CD4-positive, alpha-beta memory T cell (primary cell): ENCODE results near the gene UBALD2. TPM values are rescaled to one million over a fixed set of nuclear protein-coding genes. Genes with fewer than 3 reads are reported as not detected.
"Not testable (repeated sequence)": the region's sequence is repeated elsewhere in the genome, so short reads cannot be mapped to it uniquely, and the experiment has no call there.

Experiments
- CTCF ChIA-PET: fragments of 350-600 bp; sonication (Branson Sonifier 250); formaldehyde crosslinking; loops from one replicate; lab custom pipeline; 2021; ENCODE audit warnings: inconsistent platforms; ENCODE audit not compliant: partially characterized antibody; lab: Charles Lee
- POLR2A ChIA-PET: fragments of 350-600 bp; sonication (Branson Sonifier 250); formaldehyde crosslinking; loops from one replicate; lab custom pipeline; 2021; ENCODE audit not compliant: partially characterized antibody; lab: Charles Lee
- DNase-seq, 5 donors: peaks; one replicate each; pipeline versions ENCODE4 v3.0.0 to v3.0.0-alpha.2; 2020 to 2022; ENCODE audit warnings: mixed read lengths in 1 of 5
- H3K27ac ChIP-seq: one replicate; pipeline ENCODE4 v1.7.0; 2013; ENCODE audit warnings: low read depth, low read length
- H3K27me3 ChIP-seq: 2 replicates; pipeline ENCODE4 v1.7.0; 2013; ENCODE audit warnings: mild to moderate bottlenecking, low read length, moderate library complexity; ENCODE audit not compliant: insufficient read depth
- H3K36me3 ChIP-seq: 2 replicates; pipeline ENCODE4 v1.7.0; 2013; ENCODE audit warnings: mild to moderate bottlenecking, low read length, moderate library complexity; ENCODE audit not compliant: insufficient read depth
- H3K4me1 ChIP-seq: 2 replicates; pipeline ENCODE4 v1.7.0; 2013; ENCODE audit warnings: mild to moderate bottlenecking, low read length, moderate library complexity; ENCODE audit not compliant: insufficient read depth
- H3K4me3 ChIP-seq, 2 donors: one replicate each; pipeline ENCODE4 v1.7.0; 2013; ENCODE audit warnings: low read length in 2 of 2, mild to moderate bottlenecking in 1 of 2
- H3K9me3 ChIP-seq, 2 donors: one replicate each; pipeline ENCODE4 v1.7.0; 2013; ENCODE audit warnings: low read length in 2 of 2, control low read depth in 1 of 2; ENCODE audit not compliant: control insufficient read depth in 1 of 2
- H3K27ac Mint-ChIP-seq, 7 donors: one replicate each; pipeline ENCODE4 v1.8.0; 2020 to 2021; ENCODE audit warnings: mixed read lengths in 7 of 7, mild to moderate bottlenecking in 6 of 7, inconsistent platforms in 3 of 7, moderate library complexity in 3 of 7
- H3K27me3 Mint-ChIP-seq, 2 donors: one replicate each; pipeline ENCODE4 v1.8.0; 2020 to 2021; ENCODE audit warnings: mixed read lengths in 2 of 2
- H3K36me3 Mint-ChIP-seq, 2 donors: one replicate each; pipeline ENCODE4 v1.8.0; 2020 to 2021; ENCODE audit warnings: mixed read lengths in 2 of 2, inconsistent platforms in 1 of 2, mild to moderate bottlenecking in 1 of 2
- H3K4me1 Mint-ChIP-seq, 4 donors: one replicate each; pipeline ENCODE4 v1.8.0; 2020 to 2021; ENCODE audit warnings: mixed read lengths in 4 of 4, mild to moderate bottlenecking in 1 of 4
- H3K4me3 Mint-ChIP-seq, 8 donors: one replicate each; pipeline ENCODE4 v1.8.0; 2020 to 2021; ENCODE audit warnings: mixed read lengths in 8 of 8, mild to moderate bottlenecking in 7 of 8, moderate library complexity in 6 of 8, inconsistent platforms in 3 of 8
- H3K9me3 Mint-ChIP-seq, 8 donors: one replicate each; pipeline ENCODE4 v1.8.0; 2020 to 2021; ENCODE audit warnings: mixed read lengths in 8 of 8, mild to moderate bottlenecking in 5 of 8, inconsistent platforms in 3 of 8, moderate library complexity in 1 of 8
- intact Hi-C: fragments of 100-400 bp; cut with micrococcal nuclease; formaldehyde crosslinking; loops from one replicate; pipeline ENCODE4 v1.15.1; 2023
- polyA plus RNA-seq, 2 donors: library from polyadenylated mRNA; unstranded; fragments of 300-500 nt; fragmentation: Illumina TruSeq; gene quantifications; one replicate each; pipeline ENCODE4 v1.2.3, GENCODE V29; 2021
- total RNA-seq, 2 experiments: library from RNA; stranded (reverse); gene quantifications; one replicate each; pipeline ENCODE4 v1.2.3, GENCODE V29; 2021

Gene UBALD2
- total and polyA plus RNA-seq, 4 experiments from 2014 or later: 6.2 to 103 (median 55.9) TPM

DNA sequence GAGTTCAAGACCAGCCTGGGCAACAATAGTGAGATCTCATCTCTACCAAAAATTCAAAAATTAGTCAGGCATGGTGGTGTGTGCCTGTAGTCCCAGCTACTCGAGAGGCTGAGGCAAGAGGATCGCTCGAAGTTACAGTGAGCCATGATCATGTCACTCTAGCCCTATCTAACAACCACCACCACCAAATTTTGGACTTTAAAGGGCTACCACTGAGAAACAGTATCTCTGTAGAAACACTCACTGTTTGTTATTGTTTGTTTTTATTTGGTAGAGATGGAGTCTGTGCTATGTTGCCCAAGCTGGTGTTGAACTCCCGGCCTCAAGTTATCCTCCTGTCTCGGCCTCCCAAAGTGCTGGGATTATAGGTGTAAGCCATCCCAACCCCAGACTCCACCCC is 1.3 kb upstream of the UBALD2 start:
- peak in 1 of 5 donors; percentile 33 for DNase-seq
- Mint-ChIP-seq H3K9me3 (no peaks in the 10 kb centered on the region), H3K36me3 (peaks cover 10 to 26% of the 10 kb centered on the region in 2 donors), H3K4me1 (peaks cover 29 to 58% (median 43%) of the 10 kb centered on the region in 4 donors), H3K27ac (peak overlapping the region; percentile 87 to 96 (median 90)), H3K27me3 (no peaks in the 10 kb centered on the region), H3K4me3 (peak overlapping the region in 4 of 8 donors; percentile 20 to 80 (median 36))
- H3K36me3 ChIP-seq: peaks cover 11% of the 10 kb centered on the region
- POLR2A ChIA-PET: interaction anchor here (1.0 to 18.5 kb wide), 12 partner anchors 8 to 160 kb away, joined by 3 to 620 read pairs (median 38); partner anchors contain the start of genes EXOC7, FOXJ1 and RNF157
- CTCF ChIA-PET: interaction anchor here (0.6 to 3.7 kb wide), 11 partner anchors 11 to 140 kb away, joined by 3 to 27 read pairs (median 6); no protein-coding TSS in a partner anchor
- H3K4me1 ChIP-seq: peaks cover 46% of the 10 kb centered on the region
- no peaks in the 10 kb centered on the region for H3K27me3 ChIP-seq
- intact Hi-C loops: loop anchor here (1.0 to 10.0 kb wide), 3 partner anchors 18 to 359 kb away; partner anchors contain the start of gene MRPL38
- peak overlapping the region; percentile 82 for H3K27ac ChIP-seq
- H3K4me3 ChIP-seq: peak overlapping the region in 1 of 2 donors; percentile 9
- no peaks in the 10 kb centered on the region for H3K9me3 ChIP-seq

DNA sequence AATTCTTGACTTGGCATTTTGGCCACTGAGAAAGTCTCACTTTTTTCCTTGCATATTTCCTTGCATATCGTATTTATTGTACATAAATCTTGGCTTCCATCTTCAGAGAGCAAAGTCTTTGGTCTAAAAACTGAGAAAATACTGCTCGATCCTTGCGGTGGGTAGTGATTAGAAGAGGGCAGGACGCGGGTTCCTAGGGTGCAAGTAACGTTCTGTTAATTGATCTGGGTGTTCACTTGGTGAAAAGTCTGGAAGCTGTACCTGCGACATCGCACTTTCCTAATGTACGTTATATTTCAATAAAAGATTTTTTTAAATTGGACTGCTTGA is 758 bp upstream of the UBALD2 start:
- Mint-ChIP-seq H3K36me3 (peaks cover 12 to 31% of the 10 kb centered on the region in 2 donors), H3K27ac (peak overlapping the region; percentile 87 to 96 (median 90)), H3K27me3 (no peaks in the 10 kb centered on the region), H3K4me1 (peaks cover 31 to 63% (median 47%) of the 10 kb centered on the region in 4 donors), H3K4me3 (peak overlapping the region; percentile 48 to 84 (median 81)), H3K9me3 (no peaks in the 10 kb centered on the region)
- peak overlapping the region; percentile 9 to 20 for H3K4me3 ChIP-seq
- peak overlapping the region; percentile 82 for H3K27ac ChIP-seq
- peaks cover 51% of the 10 kb centered on the region for H3K4me1 ChIP-seq
- DNase-seq: peak in 1 of 5 donors; percentile 42
- H3K9me3 ChIP-seq: no peaks in the 10 kb centered on the region
- intact Hi-C loops: loop anchor here (1.0 to 10.0 kb wide), 3 partner anchors 18 to 360 kb away; partner anchors contain the start of gene MRPL38
- peaks cover 14% of the 10 kb centered on the region for H3K36me3 ChIP-seq
- POLR2A ChIA-PET: interaction anchor here (0.7 to 18.5 kb wide), 25 partner anchors 10 to 420 kb away, joined by 3 to 620 read pairs (median 7); partner anchors contain the start of genes EXOC7, FOXJ1, PRPSAP1 and RNF157
- CTCF ChIA-PET: interaction anchor here (0.6 to 3.7 kb wide), 13 partner anchors 8 to 141 kb away, joined by 3 to 27 read pairs (median 6); no protein-coding TSS in a partner anchor
- H3K27me3 ChIP-seq: no peaks in the 10 kb centered on the region

DNA sequence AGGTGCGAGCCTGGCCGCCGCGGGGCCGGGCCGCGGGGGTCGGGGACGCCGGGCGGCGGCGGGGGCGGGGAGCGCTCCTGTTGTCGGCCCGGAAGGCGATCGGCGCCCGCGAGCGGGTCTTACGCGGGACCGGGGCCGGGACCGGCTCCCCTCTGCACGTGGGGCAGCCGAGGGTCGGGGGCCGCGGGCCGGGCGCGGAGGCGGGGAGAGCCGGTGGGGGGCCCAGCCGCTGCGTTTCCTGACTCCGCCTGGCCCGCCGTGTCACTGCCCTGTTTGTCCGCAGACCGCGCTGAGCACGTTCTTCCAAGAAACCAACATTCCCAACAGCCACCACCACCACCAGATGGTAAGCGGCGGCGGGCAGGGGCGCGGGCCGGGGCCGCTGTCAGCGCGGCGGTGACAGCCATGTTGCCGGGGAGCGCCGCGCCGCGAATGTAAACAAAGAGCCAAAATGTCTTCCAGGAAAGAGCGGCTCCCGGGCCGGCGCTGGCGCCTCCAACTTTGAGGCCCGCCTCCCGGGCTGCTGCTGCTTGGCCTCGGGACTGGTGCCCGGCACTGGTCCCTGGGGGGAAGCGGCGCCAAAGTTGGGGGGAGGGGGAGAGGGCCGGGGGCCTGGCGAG is 586 bp downstream of the UBALD2 start:
- no peaks in the 10 kb centered on the region for H3K9me3 Mint-ChIP-seq
- peak overlapping the region; percentile 89 to 95 (median 92) for H3K4me3 Mint-ChIP-seq
- Histone ChIP-seq H3K36me3 (peaks cover 21% of the 10 kb centered on the region), H3K4me3 (peak overlapping the region; percentile 94 to 100), H3K4me1 (peaks cover 59% of the 10 kb centered on the region), H3K27ac (peak overlapping the region; percentile 82), H3K27me3 (no peaks in the 10 kb centered on the region), H3K9me3 (no peaks in the 10 kb centered on the region)
- H3K27ac Mint-ChIP-seq: peak overlapping the region; percentile 86 to 98 (median 94)
- CTCF ChIA-PET: interaction anchor here (1.2 to 6.3 kb wide), 11 partner anchors 13 to 140 kb away, joined by 3 to 47 read pairs (median 14); no protein-coding TSS in a partner anchor
- POLR2A ChIA-PET: interaction anchor here (0.6 to 18.5 kb wide), 23 partner anchors 8 to 422 kb away, joined by 3 to 620 read pairs (median 7); partner anchors contain the start of genes EXOC7, FOXJ1, PRPSAP1 and RNF157
- H3K27me3 Mint-ChIP-seq: no peaks in the 10 kb centered on the region
- H3K4me1 Mint-ChIP-seq: peaks cover 34 to 70% (median 54%) of the 10 kb centered on the region in 4 donors
- DNase-seq: peak; percentile 68 to 76 (median 70)
- H3K36me3 Mint-ChIP-seq: peaks cover 13 to 39% of the 10 kb centered on the region in 2 donors
- intact Hi-C loops: loop anchor here (2.0 to 10.0 kb wide), 3 partner anchors 33 to 361 kb away; partner anchors contain the start of gene MRPL38

DNA sequence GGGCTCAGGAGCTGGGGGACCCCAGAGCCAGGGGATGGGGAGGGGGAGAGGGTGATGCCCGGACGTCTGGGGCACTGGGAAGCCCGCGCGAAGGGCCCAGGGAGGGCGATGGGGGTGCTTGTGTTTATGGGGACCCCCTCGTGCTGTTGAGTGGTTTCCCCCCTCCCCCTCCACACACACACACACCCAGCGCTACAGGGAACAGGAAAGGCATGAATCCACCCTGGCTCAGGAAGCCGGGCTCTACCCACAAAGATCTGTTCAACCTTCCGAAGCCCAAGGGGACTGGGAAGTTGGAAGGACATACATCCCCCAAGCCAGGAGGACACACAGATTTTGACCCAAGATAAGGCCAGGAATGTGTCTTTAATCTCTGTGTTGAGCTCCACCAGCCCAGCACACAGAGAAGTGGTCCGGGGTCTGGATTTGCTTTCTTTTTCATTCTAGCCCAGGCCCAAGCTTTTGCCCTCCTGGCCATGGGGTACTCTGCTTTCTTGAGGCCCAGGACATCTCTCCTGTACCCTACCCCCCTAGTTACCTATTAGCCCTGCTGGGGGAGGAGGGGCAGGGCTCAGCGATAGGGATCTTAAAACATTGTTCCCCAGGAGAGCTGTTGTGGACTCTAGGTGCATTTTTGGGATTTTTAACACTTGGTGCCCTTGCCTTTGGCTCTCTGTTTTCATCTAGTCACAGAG is 1.2 kb downstream of the UBALD2 start:
- peaks cover 13 to 39% of the 10 kb centered on the region in 2 donors for H3K36me3 Mint-ChIP-seq
- ChIA-PET CTCF (interaction anchor here (0.8 to 6.3 kb wide), 10 partner anchors 10 to 145 kb away, joined by 3 to 47 read pairs (median 5); no protein-coding TSS in a partner anchor), POLR2A (interaction anchor here (0.6 to 18.5 kb wide), 18 partner anchors 8 to 489 kb away, joined by 3 to 620 read pairs (median 14); partner anchors contain the start of genes EXOC7, FOXJ1 and RNF157)
- H3K27me3 ChIP-seq: no peaks in the 10 kb centered on the region
- peaks cover 65% of the 10 kb centered on the region for H3K4me1 ChIP-seq
- peak in 1 of 5 donors; percentile 57 for DNase-seq
- H3K4me3 ChIP-seq: peak overlapping the region; percentile 94 to 100
- intact Hi-C loops: loop anchor here (5.0 to 10.0 kb wide), 2 partner anchors 34 to 362 kb away; partner anchors contain the start of gene MRPL38
- peak overlapping the region; percentile 89 to 95 (median 92) for H3K4me3 Mint-ChIP-seq
- H3K27ac ChIP-seq: peak overlapping the region; percentile 82
- peak overlapping the region; percentile 90 to 98 (median 94) for H3K27ac Mint-ChIP-seq
- H3K9me3 Mint-ChIP-seq: no peaks in the 10 kb centered on the region
- H3K4me1 Mint-ChIP-seq: peaks cover 34 to 77% (median 56%) of the 10 kb centered on the region in 4 donors
- H3K9me3 ChIP-seq: no peaks in the 10 kb centered on the region
- H3K27me3 Mint-ChIP-seq: no peaks in the 10 kb centered on the region
- peaks cover 24% of the 10 kb centered on the region for H3K36me3 ChIP-seq

DNA sequence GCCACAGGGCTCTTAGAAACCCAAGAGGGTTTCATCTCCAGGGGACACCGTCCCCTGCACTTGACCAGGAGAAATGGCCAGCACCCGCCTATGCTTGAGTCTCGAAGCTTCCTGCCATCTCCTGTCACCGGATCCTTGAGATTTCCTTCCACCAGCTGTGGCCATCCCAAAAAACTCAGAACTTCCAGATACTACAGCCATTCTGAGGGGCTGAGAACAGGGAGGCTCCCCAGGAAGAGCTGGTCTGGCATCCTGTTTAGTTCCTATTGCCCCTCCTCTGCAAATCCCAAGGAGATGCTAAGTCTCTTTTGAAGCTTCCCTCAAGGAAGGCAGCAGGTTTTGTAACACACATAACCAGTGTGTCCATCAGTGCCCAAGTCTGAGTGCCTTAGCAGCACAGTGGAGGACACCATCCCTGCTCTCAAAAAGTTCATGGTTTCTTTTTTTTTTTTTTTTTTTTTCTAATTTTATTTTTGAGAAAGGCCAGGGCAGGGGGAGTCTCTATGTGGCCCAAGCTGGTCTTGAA is 2.0 kb downstream of the UBALD2 start:
- Mint-ChIP-seq H3K27me3 (no peaks in the 10 kb centered on the region), H3K36me3 (peaks cover 13 to 39% of the 10 kb centered on the region in 2 donors), H3K4me1 (peaks cover 30 to 76% (median 54%) of the 10 kb centered on the region in 4 donors), H3K9me3 (no peaks in the 10 kb centered on the region), H3K27ac (peak overlapping the region; percentile 94 to 98 (median 96)), H3K4me3 (peak overlapping the region; percentile 92 to 96 (median 93))
- intact Hi-C loops: loop anchor here (5.0 to 10.0 kb wide), 2 partner anchors 35 to 362 kb away; partner anchors contain the start of gene MRPL38
- H3K27me3 ChIP-seq: no peaks in the 10 kb centered on the region
- peak overlapping the region; percentile 94 to 100 for H3K4me3 ChIP-seq
- POLR2A ChIA-PET: interaction anchor here (0.6 to 18.5 kb wide), 17 partner anchors 7 to 489 kb away, joined by 3 to 620 read pairs (median 18); partner anchors contain the start of genes EXOC7, FOXJ1 and RNF157
- H3K4me1 ChIP-seq: peaks cover 73% of the 10 kb centered on the region
- CTCF ChIA-PET: interaction anchor here (0.8 to 6.3 kb wide), 12 partner anchors 11 to 157 kb away, joined by 3 to 47 read pairs (median 4); no protein-coding TSS in a partner anchor
- peaks cover 24% of the 10 kb centered on the region for H3K36me3 ChIP-seq
- H3K9me3 ChIP-seq: no peaks in the 10 kb centered on the region
- peak in 1 of 5 donors; percentile 13 for DNase-seq
- peak overlapping the region; percentile 82 for H3K27ac ChIP-seq

DNA sequence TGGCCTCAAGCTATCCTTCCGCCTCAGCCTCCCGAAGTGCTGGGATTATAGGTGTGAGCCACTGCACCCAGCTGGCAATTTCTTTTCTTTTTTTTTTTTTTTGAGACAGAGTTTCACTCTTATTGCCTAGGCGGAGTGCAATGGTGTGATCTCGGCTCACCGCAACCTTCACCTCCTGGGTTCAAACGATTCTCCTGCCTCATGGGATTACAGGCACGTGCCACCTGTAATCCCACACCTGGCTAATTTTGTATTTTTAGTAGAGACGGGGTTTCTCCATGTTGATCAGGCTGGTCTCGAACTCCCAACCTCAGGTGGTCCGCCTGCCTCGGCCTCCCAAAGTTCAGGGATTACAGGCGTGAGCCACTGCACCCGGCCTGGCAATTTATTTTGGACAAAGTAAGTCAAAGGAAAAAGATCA is 2.4 kb downstream of the UBALD2 start:
- ChIA-PET CTCF (interaction anchor here (1.0 to 6.3 kb wide), 12 partner anchors 11 to 158 kb away, joined by 3 to 47 read pairs (median 5); no protein-coding TSS in a partner anchor), POLR2A (interaction anchor here (0.6 to 18.5 kb wide), 15 partner anchors 7 to 454 kb away, joined by 3 to 620 read pairs (median 37); partner anchors contain the start of genes EXOC7, FOXJ1 and RNF157)
- not testable (repeated sequence) for H3K9me3 Mint-ChIP-seq, H3K27me3 ChIP-seq, H3K27me3 Mint-ChIP-seq, H3K9me3 ChIP-seq
- Mint-ChIP-seq H3K36me3 (peaks cover 13 to 39% of the 10 kb centered on the region in 2 donors), H3K4me1 (peaks cover 27 to 78% (median 53%) of the 10 kb centered on the region in 4 donors), H3K4me3 (peak overlapping the region; percentile 92 to 96 (median 93)), H3K27ac (peak overlapping the region; percentile 94 to 98 (median 96))
- peak in 1 of 5 donors; percentile 38 for DNase-seq
- H3K36me3 ChIP-seq: peaks cover 24% of the 10 kb centered on the region
- H3K4me1 ChIP-seq: peaks cover 75% of the 10 kb centered on the region
- intact Hi-C loops: loop anchor here (5.0 to 10.0 kb wide), 2 partner anchors 35 to 363 kb away; partner anchors contain the start of gene MRPL38
- peak overlapping the region in 1 of 2 donors; percentile 94 for H3K4me3 ChIP-seq
- H3K27ac ChIP-seq: peak overlapping the region; percentile 82
